ENCODE results near the gene MSH5. TPM values are rescaled to one million over a fixed set of nuclear protein-coding genes. Genes with fewer than 3 reads are reported as not detected.
A peak's percentile ranks its signal among the peaks of the same experiment; 100 is the strongest.

MSH5 gene
- total and polyA plus RNA-seq, 5 donors from 2014 or later: 1.2 to 17.4 (median 1.4) TPM

DNA sequence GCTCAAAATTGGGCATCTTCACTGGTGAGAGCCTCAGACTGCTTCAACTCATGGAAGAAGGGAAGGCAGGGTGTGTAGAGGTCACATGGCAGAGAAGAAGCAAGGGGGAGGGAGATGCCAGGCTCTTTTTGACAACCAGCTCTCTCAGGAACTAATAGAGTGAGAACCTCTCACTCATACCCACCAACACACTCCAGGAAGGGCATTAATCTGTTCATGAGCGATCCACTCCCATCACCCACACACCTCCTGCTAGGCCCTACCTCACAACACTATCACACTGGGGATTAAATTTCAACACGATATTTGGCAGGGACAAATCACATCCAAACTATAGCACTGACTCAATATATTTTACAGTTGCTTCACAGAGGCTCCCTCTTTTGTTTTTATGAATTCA, 2.0 kb downstream of the MSH5 start:
- ATAC-seq (ENCODE audit: low read depth in 2 of 2) (no peak), DNase-seq (no peak)
- H3K4me3 Mint-ChIP-seq: peak overlapping the region in 2 of 4 donors; percentile 73 to 99
- H3K4me3 ChIP-seq (ENCODE audit: low read depth, low read length): no peak overlapping the region
- H3K27ac ChIP-seq (ENCODE audit: insufficient read depth, low read length, poor library complexity, severe bottlenecking): no peak overlapping the region
- peaks cover 2% of the 10 kb centered on the region for H3K36me3 ChIP-seq (ENCODE audit: control insufficient read depth, insufficient read depth, low read length)
- no peaks in the 10 kb centered on the region for H3K9me3 Mint-ChIP-seq
- no peaks in the 10 kb centered on the region for H3K36me3 Mint-ChIP-seq
- no peaks in the 10 kb centered on the region for H3K27me3 ChIP-seq (ENCODE audit: control insufficient read depth, insufficient read depth, low read length)
- H3K4me1 ChIP-seq (ENCODE audit: control insufficient read depth, insufficient read depth, low read length, poor library complexity, severe bottlenecking): peaks cover 37% of the 10 kb centered on the region
- peak overlapping the region in 2 of 3 donors; percentile 54 to 78 for H3K27ac Mint-ChIP-seq
- no peaks in the 10 kb centered on the region for H3K9me3 ChIP-seq (ENCODE audit: control insufficient read depth in 2 of 2, low read length in 2 of 2)
- peaks cover 18 to 43% (median 36%) of the 10 kb centered on the region in 4 donors for H3K4me1 Mint-ChIP-seq
- no peaks in the 10 kb centered on the region for H3K27me3 Mint-ChIP-seq

- Mint-ChIP-seq H3K4me1 (peaks cover 14 to 35% (median 27%) of the 10 kb centered on the region in 4 donors), H3K36me3 (peaks cover 6% of the 10 kb centered on the region), H3K9me3 (no peaks in the 10 kb centered on the region), H3K27me3 (no peaks in the 10 kb centered on the region), H3K4me3 (peak overlapping the region in 2 of 4 donors; percentile 28 to 72), H3K27ac (peak overlapping the region in 1 of 3 donors; percentile 33)
- H3K4me3 ChIP-seq (ENCODE audit: low read depth, low read length): no peak overlapping the region
- peaks cover 26% of the 10 kb centered on the region for H3K4me1 ChIP-seq (ENCODE audit: control insufficient read depth, insufficient read depth, low read length, poor library complexity, severe bottlenecking)
- no peak for DNase-seq
- no peak for ATAC-seq (ENCODE audit: low read depth in 2 of 2)
- no peaks in the 10 kb centered on the region for H3K9me3 ChIP-seq (ENCODE audit: control insufficient read depth in 2 of 2, low read length in 2 of 2)
- H3K27ac ChIP-seq (ENCODE audit: insufficient read depth, low read length, poor library complexity, severe bottlenecking): no peak overlapping the region
- H3K27me3 ChIP-seq (ENCODE audit: control insufficient read depth, insufficient read depth, low read length): no peaks in the 10 kb centered on the region
- H3K36me3 ChIP-seq (ENCODE audit: control insufficient read depth, insufficient read depth, low read length): peaks cover 2% of the 10 kb centered on the region
These were observed 3.1 kb downstream of the MSH5 start for GRCh38 chr6:31742894-31743293.

- Mint-ChIP-seq H3K27ac (no peak overlapping the region), H3K27me3 (no peaks in the 10 kb centered on the region), H3K4me3 (peak overlapping the region in 1 of 4 donors; percentile 38), H3K4me1 (peaks cover 3 to 19% (median 14%) of the 10 kb centered on the region in 4 donors), H3K36me3 (peaks cover 6% of the 10 kb centered on the region), H3K9me3 (no peaks in the 10 kb centered on the region)
- H3K27me3 ChIP-seq (ENCODE audit: control insufficient read depth, insufficient read depth, low read length): no peaks in the 10 kb centered on the region
- peaks cover 11% of the 10 kb centered on the region for H3K4me1 ChIP-seq (ENCODE audit: control insufficient read depth, insufficient read depth, low read length, poor library complexity, severe bottlenecking)
- DNase-seq (no peak), ATAC-seq (ENCODE audit: low read depth in 2 of 2) (no peak)
- no peak overlapping the region for H3K4me3 ChIP-seq (ENCODE audit: low read depth, low read length)
- H3K9me3 ChIP-seq (ENCODE audit: control insufficient read depth in 2 of 2, low read length in 2 of 2): no peaks in the 10 kb centered on the region
- H3K27ac ChIP-seq (ENCODE audit: insufficient read depth, low read length, poor library complexity, severe bottlenecking): no peak overlapping the region
- peaks cover 2% of the 10 kb centered on the region for H3K36me3 ChIP-seq (ENCODE audit: control insufficient read depth, insufficient read depth, low read length)
These were observed 4.6 kb downstream of the MSH5 start for GRCh38 chr6:31744422-31744821.

- no peak overlapping the region for H3K27ac ChIP-seq (ENCODE audit: insufficient read depth, low read length, poor library complexity, severe bottlenecking)
- no peaks in the 10 kb centered on the region for H3K27me3 Mint-ChIP-seq
- H3K36me3 Mint-ChIP-seq: peaks cover 6% of the 10 kb centered on the region
- no peaks in the 10 kb centered on the region for H3K27me3 ChIP-seq (ENCODE audit: control insufficient read depth, insufficient read depth, low read length)
- no peaks in the 10 kb centered on the region for H3K9me3 Mint-ChIP-seq
- H3K4me1 ChIP-seq (ENCODE audit: control insufficient read depth, insufficient read depth, low read length, poor library complexity, severe bottlenecking): no peaks in the 10 kb centered on the region
- no peak overlapping the region for H3K4me3 Mint-ChIP-seq
- DNase-seq (no peak), ATAC-seq (ENCODE audit: low read depth in 2 of 2) (no peak)
- H3K9me3 ChIP-seq (ENCODE audit: control insufficient read depth in 2 of 2, low read length in 2 of 2): no peaks in the 10 kb centered on the region
- H3K36me3 ChIP-seq (ENCODE audit: control insufficient read depth, insufficient read depth, low read length): no peaks in the 10 kb centered on the region
- no peak overlapping the region for H3K4me3 ChIP-seq (ENCODE audit: low read depth, low read length)
- peaks cover 0 to 10% (median 1%) of the 10 kb centered on the region in 4 donors for H3K4me1 Mint-ChIP-seq
- H3K27ac Mint-ChIP-seq: peak overlapping the region in 2 of 3 donors; percentile 16 to 37
These were observed 9.7 kb downstream of the MSH5 start for GRCh38 chr6:31749301-31750036.

DNA sequence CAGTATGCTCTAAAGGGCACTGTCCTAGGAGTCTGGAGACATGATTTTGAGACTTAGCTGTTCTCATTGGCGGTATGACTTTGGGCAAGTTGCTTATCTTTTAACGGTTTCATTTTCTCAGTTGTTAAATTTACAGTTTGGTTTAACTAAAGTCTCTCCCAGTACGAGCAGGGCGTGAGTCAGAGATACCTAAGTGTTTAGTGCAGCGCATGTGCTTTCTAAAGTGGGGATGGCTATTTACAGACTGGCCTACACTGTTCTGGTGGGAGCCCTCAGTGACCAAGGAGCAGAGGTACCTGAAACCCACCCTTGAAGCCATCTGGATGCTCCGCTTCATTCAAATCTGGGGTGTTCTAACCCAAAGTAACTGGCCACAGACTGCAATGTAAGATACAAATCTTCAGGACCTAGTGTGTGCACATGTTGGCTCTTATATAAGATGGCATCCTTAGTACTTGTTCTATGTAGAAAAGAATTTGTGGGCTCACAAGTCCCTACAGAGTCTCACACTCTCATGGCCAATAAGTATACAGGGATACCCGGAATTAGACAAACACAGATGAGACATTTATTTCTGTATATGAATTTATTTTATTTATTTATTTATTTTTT, 10.7 kb downstream of the MSH5 start:
- H3K9me3 ChIP-seq (ENCODE audit: control insufficient read depth in 2 of 2, low read length in 2 of 2): no peaks in the 10 kb centered on the region
- Mint-ChIP-seq H3K27ac (no peak overlapping the region), H3K27me3 (no peaks in the 10 kb centered on the region), H3K9me3 (no peaks in the 10 kb centered on the region), H3K4me3 (no peak overlapping the region), H3K36me3 (peaks cover 6% of the 10 kb centered on the region), H3K4me1 (peaks cover 0 to 6% (median 2%) of the 10 kb centered on the region in 4 donors)
- no peaks in the 10 kb centered on the region for H3K36me3 ChIP-seq (ENCODE audit: control insufficient read depth, insufficient read depth, low read length)
- no peak for ATAC-seq (ENCODE audit: low read depth in 2 of 2)
- H3K4me1 ChIP-seq (ENCODE audit: control insufficient read depth, insufficient read depth, low read length, poor library complexity, severe bottlenecking): no peaks in the 10 kb centered on the region
- H3K27me3 ChIP-seq (ENCODE audit: control insufficient read depth, insufficient read depth, low read length): no peaks in the 10 kb centered on the region
- DNase-seq: no peak
- no peak overlapping the region for H3K27ac ChIP-seq (ENCODE audit: insufficient read depth, low read length, poor library complexity, severe bottlenecking)
- no peak overlapping the region for H3K4me3 ChIP-seq (ENCODE audit: low read depth, low read length)

GRCh38 chr6:31752739-31753319, 13.0 kb downstream of the MSH5 start:
- no peak for DNase-seq

DNA sequence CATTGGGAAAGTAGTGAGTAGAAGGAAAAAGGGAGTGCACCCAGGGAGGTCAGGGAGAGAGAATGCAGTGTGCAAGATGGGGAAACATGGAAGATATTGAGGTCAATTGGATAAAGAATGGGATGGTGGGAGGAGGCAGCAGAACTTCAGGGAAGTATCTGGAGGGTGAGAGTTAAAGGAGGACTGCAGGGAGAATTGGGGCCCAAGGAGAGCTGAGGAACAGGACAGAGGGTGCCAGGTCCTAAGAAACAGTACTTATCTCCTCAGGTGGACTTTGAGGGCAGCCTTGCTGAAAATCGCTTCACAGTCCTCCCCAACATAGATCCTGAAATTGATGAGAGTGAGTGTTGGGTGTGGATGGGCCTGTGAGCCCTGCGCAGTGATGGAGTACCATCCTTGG, 18.5 kb downstream of the MSH5 start:
- DNase-seq: no peak
- H3K9me3 ChIP-seq (ENCODE audit: control insufficient read depth in 2 of 2, low read length in 2 of 2): no peaks in the 10 kb centered on the region
- Mint-ChIP-seq H3K4me1 (peaks cover 0 to 5% (median 2%) of the 10 kb centered on the region in 4 donors), H3K4me3 (peak overlapping the region in 1 of 4 donors; percentile 63), H3K27ac (peak overlapping the region in 1 of 3 donors; percentile 95), H3K9me3 (no peaks in the 10 kb centered on the region), H3K27me3 (no peaks in the 10 kb centered on the region), H3K36me3 (peaks cover 19% of the 10 kb centered on the region)
- no peak for ATAC-seq (ENCODE audit: low read depth in 2 of 2)
- no peaks in the 10 kb centered on the region for H3K36me3 ChIP-seq (ENCODE audit: control insufficient read depth, insufficient read depth, low read length)
- H3K27me3 ChIP-seq (ENCODE audit: control insufficient read depth, insufficient read depth, low read length): no peaks in the 10 kb centered on the region
- no peak overlapping the region for H3K27ac ChIP-seq (ENCODE audit: insufficient read depth, low read length, poor library complexity, severe bottlenecking)
- H3K4me3 ChIP-seq (ENCODE audit: low read depth, low read length): no peak overlapping the region
- no peaks in the 10 kb centered on the region for H3K4me1 ChIP-seq (ENCODE audit: control insufficient read depth, insufficient read depth, low read length, poor library complexity, severe bottlenecking)

More at GRCh38 chr6:31752739-31753319, 13.0 kb downstream of the MSH5 start:
- Mint-ChIP-seq H3K36me3 (no peaks in the 10 kb centered on the region), H3K9me3 (no peaks in the 10 kb centered on the region), H3K4me3 (no peak overlapping the region), H3K27me3 (no peaks in the 10 kb centered on the region), H3K27ac (peak overlapping the region in 2 of 3 donors; percentile 53 to 54), H3K4me1 (peaks cover 0 to 6% (median 3%) of the 10 kb centered on the region in 4 donors)
- Histone ChIP-seq H3K4me1 (ENCODE audit: control insufficient read depth, insufficient read depth, low read length, poor library complexity, severe bottlenecking) (no peaks in the 10 kb centered on the region), H3K27me3 (ENCODE audit: control insufficient read depth, insufficient read depth, low read length) (no peaks in the 10 kb centered on the region), H3K36me3 (ENCODE audit: control insufficient read depth, insufficient read depth, low read length) (no peaks in the 10 kb centered on the region), H3K4me3 (ENCODE audit: low read depth, low read length) (no peak overlapping the region), H3K27ac (ENCODE audit: insufficient read depth, low read length, poor library complexity, severe bottlenecking) (no peak overlapping the region), H3K9me3 (ENCODE audit: control insufficient read depth in 2 of 2, low read length in 2 of 2) (no peaks in the 10 kb centered on the region)
- ATAC-seq (ENCODE audit: low read depth in 2 of 2): no peak
